Fibroblast of pulmonary artery (primary cell): ENCODE data around the gene LAX1.

Experiments used
- DNase-seq: peaks from one replicate; pipeline ENCODE4 v3.0.0-alpha.2; 2010; ENCODE audit warnings: low read depth
- H3K4me3 ChIP-seq: replicated peaks from 2 replicates; pipeline ENCODE4 v1.5.1; 2011; ENCODE audit warnings: low read depth, mild to moderate bottlenecking, control low read depth, low read length, moderate library complexity
- CTCF ChIP-seq: IDR thresholded peaks from 2 replicates; pipeline ENCODE4 v1.5.1; 2011; ENCODE audit warnings: mild to moderate bottlenecking, control low read depth, low read length, inconsistent platforms; ENCODE audit errors: missing control alignments

LAX1 gene

GRCh38 chr1:203813581-203814341, 48.8 kb downstream of the LAX1 start:
- DNase-seq, result no peak
- no peak for TF ChIP-seq CTCF
- H3K4me3 ChIP-seq, result no peak overlapping the region

GRCh38 chr1:203818399-203818798, 53.4 kb downstream of the LAX1 start:
- H3K4me3 ChIP-seq, result no peak overlapping the region
- no peak for DNase-seq
- no peak for TF ChIP-seq CTCF

- no peak for TF ChIP-seq CTCF
- no peak overlapping the region for H3K4me3 ChIP-seq
- no peak for DNase-seq
Measured at GRCh38 chr1:203823306-203823705, 58.3 kb downstream of the LAX1 start.
